NCI-H2081 (cell line): ENCODE results near the gene CACNA2D3.

ENCODE experiments used
- DNase-seq, 2 experiments: peaks; one replicate each; lab custom pipeline; 2025; lab: John Stamatoyannopoulos, UW

The CACNA2D3 gene

GRCh38 chr3:54530944-54531343 is 408.6 kb downstream of the CACNA2D3 start:
- DNase-seq, result no peak

DNA sequence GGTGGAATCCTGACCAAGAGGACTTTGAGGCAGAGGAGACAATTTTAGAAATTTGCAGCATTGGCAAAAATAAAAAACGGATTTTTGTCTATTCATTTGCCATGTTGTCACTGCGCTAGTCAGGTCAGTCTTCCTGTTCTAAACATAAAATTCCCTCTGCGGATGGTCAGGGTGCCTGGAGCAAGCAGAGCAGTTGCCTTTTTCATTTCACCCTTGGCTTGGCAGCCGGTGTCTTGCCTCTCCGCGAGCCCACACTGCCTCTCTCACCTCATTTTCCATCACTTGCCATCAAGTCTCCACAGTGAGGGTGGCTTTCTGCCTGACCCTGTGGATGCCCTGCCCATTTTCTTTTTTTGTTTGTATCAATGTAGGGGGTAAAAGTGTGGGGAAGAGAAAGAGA is 409.4 kb downstream of the CACNA2D3 start:
- DNase-seq, result no peak

GRCh38 chr3:54533856-54534255 is 411.5 kb downstream of the CACNA2D3 start:
- no peak for DNase-seq

DNA sequence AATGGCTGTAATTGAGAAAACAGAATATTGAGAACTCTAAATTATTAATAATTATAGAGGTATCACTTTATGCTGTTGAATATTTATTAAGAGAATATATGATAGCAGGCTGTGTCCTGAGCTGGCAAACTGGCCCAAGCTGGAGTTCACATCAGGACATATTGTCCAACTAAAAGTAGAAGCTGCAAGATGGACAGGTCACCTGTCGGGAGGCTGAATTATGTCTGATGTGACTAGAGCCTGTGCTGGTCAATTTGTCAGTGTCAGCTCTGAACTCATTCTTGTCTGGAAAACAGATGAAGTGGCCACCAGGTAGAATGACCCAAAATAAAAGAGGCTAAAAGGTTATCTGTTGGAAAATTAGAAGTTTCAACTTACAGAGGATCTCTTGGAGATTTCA is 413.3 kb downstream of the CACNA2D3 start:
- DNase-seq, result no peak

DNA sequence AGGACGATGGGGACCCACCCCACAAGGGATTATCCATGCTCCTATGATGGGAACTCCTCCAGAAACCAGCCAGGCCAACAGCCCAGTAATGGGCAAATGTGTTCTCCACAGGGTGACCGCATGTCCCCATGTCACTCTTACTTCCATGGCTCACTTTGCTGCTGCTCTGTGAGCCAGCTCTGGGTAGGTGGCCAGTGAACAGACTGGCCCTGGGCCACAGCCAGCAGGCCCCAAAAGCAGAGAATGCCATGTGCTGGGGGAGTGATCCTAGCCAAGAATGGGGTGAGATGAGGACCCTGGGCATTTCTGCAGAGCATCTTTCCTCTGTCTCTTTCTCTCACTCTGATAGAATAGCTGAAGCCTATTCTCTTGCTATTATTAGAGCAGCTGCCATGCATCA is 414.1 kb downstream of the CACNA2D3 start:
- DNase-seq, result no peak

DNA sequence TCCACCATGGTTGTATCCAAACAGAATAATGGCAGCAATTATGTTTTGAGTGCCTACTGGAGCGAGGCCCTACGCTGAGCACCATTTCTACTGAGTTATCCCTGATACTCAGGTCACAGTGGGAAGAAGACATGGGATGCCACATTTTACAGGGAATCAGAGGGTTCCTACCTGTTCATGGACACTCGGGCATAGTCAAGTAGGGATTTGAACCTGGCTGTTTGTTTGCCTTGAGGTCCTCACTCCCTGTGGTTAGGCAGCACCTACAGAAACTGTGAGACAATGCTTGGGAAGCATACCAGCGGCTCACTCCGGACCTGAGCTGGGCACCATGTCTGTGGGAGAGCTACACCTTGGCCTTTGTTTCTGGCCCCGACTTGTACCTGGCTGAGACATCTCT is 415.2 kb downstream of the CACNA2D3 start:
- DNase-seq, result no peak

- DNase-seq, result no peak
Measured at GRCh38 chr3:54538346-54538745, 416.0 kb downstream of the CACNA2D3 start.

GRCh38 chr3:54541369-54541768 is 419.0 kb downstream of the CACNA2D3 start:
- no peak for DNase-seq

DNA sequence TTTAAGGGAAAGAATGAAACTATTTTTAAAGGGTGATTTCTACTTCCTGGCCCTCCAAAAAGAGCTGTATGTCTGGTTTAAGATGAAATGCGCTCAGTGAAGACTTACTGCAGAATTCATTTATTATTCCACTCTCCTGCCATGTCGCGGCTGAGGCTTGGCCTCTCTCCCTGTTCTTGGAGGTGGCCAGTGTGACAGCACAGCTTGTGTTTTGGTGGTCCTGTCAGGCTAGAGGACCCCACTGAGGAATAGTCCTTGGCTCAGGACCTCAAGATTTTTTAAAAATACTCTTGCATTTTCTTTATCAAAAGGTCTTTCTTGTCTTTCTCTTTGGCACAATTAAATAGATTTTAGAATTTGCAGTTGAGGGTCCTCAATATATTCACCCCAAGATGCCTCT is 421.1 kb downstream of the CACNA2D3 start:
- no peak for DNase-seq

DNA sequence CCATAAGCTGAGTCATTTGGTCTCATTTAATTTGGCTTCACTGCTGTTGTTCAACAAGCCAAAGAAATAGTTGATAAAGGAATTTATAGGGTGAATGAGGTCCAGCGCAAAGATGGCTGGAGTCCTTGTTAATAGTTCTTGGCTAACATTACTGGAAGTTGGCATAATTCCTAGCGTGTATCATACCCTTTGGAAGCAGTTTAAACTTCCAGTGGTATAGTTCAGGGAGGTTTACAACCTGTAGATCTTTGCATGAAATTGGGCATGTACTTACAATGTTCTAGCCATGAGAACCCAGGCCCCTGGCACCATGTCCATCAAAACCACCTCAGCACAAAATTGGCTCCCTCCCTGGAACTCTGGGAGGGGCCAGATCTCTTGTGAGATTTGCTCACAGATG is 424.7 kb downstream of the CACNA2D3 start:
- DNase-seq, result no peak

- no peak for DNase-seq
Measured at GRCh38 chr3:54547846-54548245, 425.5 kb downstream of the CACNA2D3 start.

DNA sequence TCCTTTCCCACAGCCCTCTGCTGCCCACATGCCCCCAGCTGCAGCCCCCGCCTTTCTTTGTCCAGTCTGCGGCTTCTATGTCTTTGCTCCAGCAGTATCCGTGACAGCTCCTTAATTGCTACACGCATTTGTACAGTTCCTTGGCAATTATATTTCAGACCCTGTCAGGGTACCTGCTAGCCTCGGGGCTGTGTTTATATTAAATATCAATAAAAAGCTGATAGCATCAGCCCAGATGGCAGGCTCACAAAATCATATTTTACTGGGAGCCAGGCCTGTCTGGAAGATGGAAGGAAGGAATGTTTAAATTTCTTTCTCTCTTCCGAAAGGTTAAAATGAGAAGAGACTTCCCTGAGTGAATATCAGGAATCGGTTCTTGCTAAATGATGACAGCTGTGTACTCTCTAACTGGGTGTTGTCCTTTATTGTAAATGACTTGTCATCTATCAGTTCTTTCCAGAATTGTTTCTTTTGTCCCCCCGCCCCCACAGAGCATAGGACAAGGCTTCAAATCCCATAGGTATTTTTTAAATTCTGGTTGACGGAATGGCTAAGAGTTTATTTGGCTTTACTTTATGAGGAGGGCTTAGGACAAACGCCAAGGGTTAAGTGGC is 427.4 kb downstream of the CACNA2D3 start:
- DNase-seq, result no peak

DNA sequence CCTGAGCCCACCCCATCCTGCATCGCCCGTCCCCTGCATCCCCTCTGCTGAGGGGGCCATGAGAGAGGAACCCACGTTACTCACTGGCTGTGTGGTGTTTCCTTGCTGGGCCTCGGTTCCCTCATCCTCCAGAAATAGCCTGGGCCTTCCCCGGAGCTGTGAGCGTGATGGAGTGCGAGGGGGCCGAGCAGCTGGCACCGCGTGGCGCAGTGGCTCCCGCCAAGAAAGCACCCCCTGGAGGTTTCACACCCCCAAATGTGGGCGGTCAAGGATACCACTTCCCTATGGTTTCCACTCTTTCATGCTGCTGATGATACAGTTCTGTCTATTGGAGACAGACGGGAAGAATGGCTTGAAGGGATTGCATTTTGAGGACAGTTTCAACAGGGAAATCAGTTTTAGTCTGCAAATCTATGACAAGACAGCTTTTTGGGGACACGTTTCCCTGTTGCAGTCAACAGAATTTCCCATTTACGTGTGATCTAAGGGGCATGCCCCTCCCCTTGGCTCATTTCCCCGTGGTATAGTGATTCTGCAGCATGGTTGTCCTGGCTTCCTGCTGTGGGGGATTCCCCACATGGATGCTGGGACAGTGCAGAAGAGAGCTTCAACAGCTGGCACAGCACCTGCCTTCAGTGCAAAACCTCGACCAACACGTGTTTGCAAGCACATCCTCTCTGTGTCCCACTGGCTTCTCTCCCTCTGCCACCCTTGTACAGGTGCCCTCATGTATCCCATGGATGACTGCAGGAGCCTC is 428.0 kb downstream of the CACNA2D3 start:
- no peak for DNase-seq

- no peak for DNase-seq
Measured at GRCh38 chr3:54556630-54557029, 434.3 kb downstream of the CACNA2D3 start.

DNA sequence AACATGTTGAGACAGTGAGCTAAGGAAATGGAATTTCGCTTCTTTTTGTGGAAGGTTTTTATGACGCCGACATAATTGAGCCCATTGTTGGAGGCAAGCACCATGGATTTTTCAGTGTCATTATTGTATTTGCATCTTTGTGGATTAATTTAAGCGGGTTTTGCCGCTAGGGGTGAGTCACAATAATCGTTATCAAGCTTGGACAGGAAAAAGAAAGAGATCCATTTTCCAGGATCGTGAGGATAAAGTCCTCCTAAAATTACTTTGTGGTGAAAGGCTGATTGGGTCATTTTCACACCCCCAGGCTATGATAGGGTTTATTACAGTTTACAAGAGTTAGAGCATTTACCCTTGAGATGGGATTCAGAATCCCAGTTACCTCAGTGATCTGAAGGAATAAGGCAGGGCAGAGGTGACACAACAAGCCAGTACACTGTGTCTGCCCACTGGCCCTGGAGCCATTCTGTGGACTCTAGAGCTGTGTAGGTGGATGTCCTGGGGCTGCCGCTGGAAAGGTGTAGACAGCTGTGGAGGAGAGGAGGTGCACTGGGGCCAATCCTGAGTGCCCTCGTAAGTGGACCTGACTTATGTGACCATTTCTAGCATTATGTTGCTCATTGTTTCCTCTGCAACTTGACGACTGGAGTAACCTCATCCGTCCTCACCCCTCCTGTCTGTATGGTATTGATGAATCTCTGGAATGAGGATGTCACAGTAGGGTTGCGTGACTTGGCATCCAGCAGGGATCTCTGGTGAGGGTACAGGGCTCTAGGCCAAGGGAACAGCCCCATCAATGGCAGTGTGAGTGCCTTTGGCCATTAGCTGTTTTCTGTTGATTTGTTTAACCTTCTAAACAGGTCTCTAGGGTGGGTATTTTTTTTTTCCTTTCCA is 435.4 kb downstream of the CACNA2D3 start:
- DNase-seq, result peak in 1 of 2 experiments; percentile 40

GRCh38 chr3:54563501-54564200 is 441.3 kb downstream of the CACNA2D3 start:
- DNase-seq, result peak in 1 of 2 experiments; percentile 35

GRCh38 chr3:54564374-54564925 is 442.1 kb downstream of the CACNA2D3 start:
- DNase-seq, result no peak

- DNase-seq, result no peak
Measured at GRCh38 chr3:54565956-54566355, 443.6 kb downstream of the CACNA2D3 start.

DNA sequence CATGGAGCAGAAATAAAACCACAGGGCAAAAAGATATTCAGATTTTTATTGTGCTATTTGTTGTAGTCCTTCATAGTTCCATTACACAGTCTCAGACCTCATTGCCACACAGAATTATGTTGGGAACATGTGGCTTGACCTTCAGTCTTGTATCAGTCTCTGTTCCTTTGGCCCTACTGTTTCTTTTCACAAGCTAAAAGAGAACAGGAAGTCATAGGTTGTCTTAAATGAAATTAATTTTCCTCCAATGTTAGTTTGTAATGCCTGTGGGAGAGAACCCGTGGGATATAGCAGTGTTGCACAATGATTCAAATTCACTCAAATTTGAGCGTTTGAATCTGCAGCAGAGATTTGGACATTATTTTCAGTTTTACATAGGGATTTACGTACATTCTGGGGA is 445.6 kb downstream of the CACNA2D3 start:
- no peak for DNase-seq

GRCh38 chr3:54570008-54570407 is 447.7 kb downstream of the CACNA2D3 start:
- DNase-seq, result no peak

GRCh38 chr3:54572197-54572895 is 450.0 kb downstream of the CACNA2D3 start:
- DNase-seq, result no peak
